K562 (cell line): ENCODE data around the gene JAK3.

ENCODE experiments used
- EZH2 ChIP-seq: IDR thresholded peaks from 2 replicates; pipeline ENCODE4 v1.6.1; 2012; ENCODE audit warnings: low read depth, mild to moderate bottlenecking, inconsistent platforms, low read length, borderline replicate concordance
- GABPB2 ChIP-seq: fragments of 250-450 bp; sonication (Bioruptor Pico); conservative IDR thresholded peaks from 2 replicates; pipeline ENCODE4 v1.5.1; 2021; ENCODE audit warnings: mild to moderate bottlenecking
- HBP1 ChIP-seq: fragments of 450-650 bp; formaldehyde crosslinking; IDR thresholded peaks from 2 replicates; pipeline ENCODE4 v1.4.0; 2022; ENCODE audit warnings: missing genetic modification characterization
- KDM2B ChIP-seq: fragments of 250-450 bp; sonication (Bioruptor Pico); IDR thresholded peaks from 2 replicates; pipeline ENCODE4 v1.8.0; 2021; ENCODE audit warnings: mild to moderate bottlenecking, moderate library complexity
- MTF1 ChIP-seq: fragments of 250-450 bp; sonication (Bioruptor Pico); IDR thresholded peaks from 2 replicates; pipeline ENCODE4 v1.9.0; 2021; ENCODE audit warnings: moderate library complexity, mild to moderate bottlenecking, inconsistent platforms, borderline replicate concordance
- RNF219 ChIP-seq: fragments of 250-450 bp; sonication (Bioruptor Pico); IDR thresholded peaks from 2 replicates; pipeline ENCODE4 v1.5.0; 2022; ENCODE audit warnings: mild to moderate bottlenecking
- RREB1 ChIP-seq: fragments of 250-450 bp; sonication (Bioruptor Pico); IDR thresholded peaks from 2 replicates; pipeline ENCODE4 v1.4.0; 2020
- ZNF12 ChIP-seq: sonication (generic); formaldehyde crosslinking; IDR thresholded peaks from 2 replicates; pipeline ENCODE4 v1.4.0; 2020; ENCODE audit warnings: mild to moderate bottlenecking, missing genetic modification reagents
- ZNF785 ChIP-seq: fragments of 250-450 bp; sonication (Bioruptor Pico); IDR thresholded peaks from 2 replicates; pipeline ENCODE4 v1.4.0; 2020; ENCODE audit warnings: mild to moderate bottlenecking

- TF ChIP-seq GABPB2 (CRISPR knock-in tag) = no peak
- TF ChIP-seq MTF1 (CRISPR knock-in tag) = no peak
- no peak for TF ChIP-seq RNF219 (CRISPR knock-in tag)
- TF ChIP-seq ZNF12 (CRISPR knock-in tag) = no peak
- TF ChIP-seq HBP1 = no peak
- TF ChIP-seq EZH2 = no peak
- TF ChIP-seq ZNF785 (CRISPR knock-in tag) = no peak
- TF ChIP-seq RREB1 (CRISPR knock-in tag) = no peak
- no peak for TF ChIP-seq KDM2B (CRISPR knock-in tag)
These were observed 67.0 kb downstream of the JAK3 start for GRCh38 chr19:17780781-17781180.
